Measurements from ENCODE around the gene TFF1. TPM values are rescaled to one million over a fixed set of nuclear protein-coding genes. Genes with fewer than 3 reads are reported as not detected.

The TFF1 gene
- 0.45 TPM for polyA plus RNA-seq (2013, experiment 1 of 2)
- 0.70 TPM for polyA plus RNA-seq (2013, experiment 2 of 2)

GRCh38 chr21:42366292-42367010, at the start of gene TFF1:
TSS of gene TFF1 (minus strand) at chr21:42366535. CDS start at chr21:42366495, 40 bp downstream.
- no peak within 1 kb of the TSS for H3K9ac ChIP-seq (ENCODE audit: low read depth, low read length)
- H3K4me3 ChIP-seq (ENCODE audit: low read length), result no peak within 1 kb of the TSS
- H3K9me3 ChIP-seq (ENCODE audit: insufficient read depth, low read depth, low read length), result no peaks in the 10 kb centered on the region
- H3K36me3 ChIP-seq (ENCODE audit: insufficient read depth, low read length), result no peaks in the 10 kb centered on the region
- no peaks in the 10 kb centered on the region for H3K27me3 ChIP-seq (ENCODE audit: insufficient read depth, low read length)
- H3K27ac ChIP-seq (ENCODE audit: low read depth, low read length), result no peak within 1 kb of the TSS
- no peaks in the 10 kb centered on the region for H3K4me1 ChIP-seq (ENCODE audit: insufficient read depth, low read length)
- 90% methylated on average over 19 of the region's 19 CpGs for WGBS

GRCh38 chr21:42414928-42415769, 48.8 kb upstream of the TFF1 start:
- Histone ChIP-seq H3K9ac (ENCODE audit: low read depth, low read length) (no peak overlapping the region), H3K27ac (ENCODE audit: low read depth, low read length) (no peak overlapping the region)
- 63% methylated on average over 27 of the region's 27 CpGs for WGBS

DNA sequence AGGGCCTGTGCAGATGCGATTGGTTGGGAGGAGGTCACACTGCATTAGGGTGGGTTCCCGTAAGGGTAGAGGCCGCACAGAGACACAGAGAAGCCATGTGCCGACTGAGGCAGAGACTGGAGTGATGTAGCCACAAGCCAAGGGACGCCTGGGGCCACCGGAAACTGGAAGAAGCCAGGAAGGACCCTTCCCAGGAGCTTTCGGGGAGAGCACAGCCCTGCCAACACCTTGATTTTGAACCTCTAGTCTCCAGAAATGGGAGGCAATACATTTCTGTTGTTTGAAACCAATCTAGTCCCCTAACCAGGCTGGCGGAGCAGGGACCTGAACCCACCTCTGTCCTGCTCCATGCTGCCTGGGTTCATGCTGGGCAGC, 48.2 kb upstream of the TFF1 start:
- Histone ChIP-seq H3K36me3 (ENCODE audit: insufficient read depth, low read length) (no peaks in the 10 kb centered on the region), H3K9ac (ENCODE audit: low read depth, low read length) (no peak overlapping the region), H3K9me3 (ENCODE audit: insufficient read depth, low read depth, low read length) (no peaks in the 10 kb centered on the region), H3K27me3 (ENCODE audit: insufficient read depth, low read length) (no peaks in the 10 kb centered on the region; the same call in 1 of the 2 replicates), H3K27ac (ENCODE audit: low read depth, low read length) (no peak overlapping the region), H3K4me1 (ENCODE audit: insufficient read depth, low read length) (peaks cover 2% of the 10 kb centered on the region; the same call in 1 of the 2 replicates), H3K4me3 (ENCODE audit: low read length) (no peak overlapping the region)
- WGBS, result 94% methylated on average over 8 of the region's 8 CpGs

More at GRCh38 chr21:42414928-42415769, 48.8 kb upstream of the TFF1 start:
- no peaks in the 10 kb centered on the region for H3K9me3 ChIP-seq (ENCODE audit: insufficient read depth, low read depth, low read length)
- H3K4me1 ChIP-seq (ENCODE audit: insufficient read depth, low read length), result 0 out of 2 replicates have a peak, but pooled peaks cover 2% of the 10 kb centered on the region
- H3K27me3 ChIP-seq (ENCODE audit: insufficient read depth, low read length), result no peaks in the 10 kb centered on the region; the same call in 1 of the 2 replicates
- H3K36me3 ChIP-seq (ENCODE audit: insufficient read depth, low read length), result no peaks in the 10 kb centered on the region
- H3K4me3 ChIP-seq (ENCODE audit: low read length), result no peak overlapping the region

- Histone ChIP-seq H3K36me3 (ENCODE audit: insufficient read depth, low read length) (no peaks in the 10 kb centered on the region), H3K9me3 (ENCODE audit: insufficient read depth, low read depth, low read length) (no peaks in the 10 kb centered on the region), H3K4me3 (ENCODE audit: low read length) (no peak overlapping the region), H3K27ac (ENCODE audit: low read depth, low read length) (no peak overlapping the region), H3K4me1 (ENCODE audit: insufficient read depth, low read length) (peaks cover 2% of the 10 kb centered on the region; the same call in 1 of the 2 replicates), H3K27me3 (ENCODE audit: insufficient read depth, low read length) (no peaks in the 10 kb centered on the region; the same call in 1 of the 2 replicates), H3K9ac (ENCODE audit: low read depth, low read length) (no peak overlapping the region)
- 91% methylated on average over 8 of the region's 8 CpGs for WGBS
Observed at GRCh38 chr21:42414066-42414465, 47.7 kb upstream of the TFF1 start.

- Histone ChIP-seq H3K9me3 (ENCODE audit: insufficient read depth, low read depth, low read length) (no peaks in the 10 kb centered on the region), H3K9ac (ENCODE audit: low read depth, low read length) (no peak overlapping the region), H3K36me3 (ENCODE audit: insufficient read depth, low read length) (no peaks in the 10 kb centered on the region), H3K4me1 (ENCODE audit: insufficient read depth, low read length) (peaks cover 2% of the 10 kb centered on the region; the same call in 1 of the 2 replicates), H3K27ac (ENCODE audit: low read depth, low read length) (no peak overlapping the region), H3K27me3 (ENCODE audit: insufficient read depth, low read length) (no peaks in the 10 kb centered on the region; the same call in 1 of the 2 replicates), H3K4me3 (ENCODE audit: low read length) (no peak overlapping the region)
- 97% methylated on average over 4 of the region's 4 CpGs for WGBS
Observed at GRCh38 chr21:42413500-42413899, 47.2 kb upstream of the TFF1 start.

DNA sequence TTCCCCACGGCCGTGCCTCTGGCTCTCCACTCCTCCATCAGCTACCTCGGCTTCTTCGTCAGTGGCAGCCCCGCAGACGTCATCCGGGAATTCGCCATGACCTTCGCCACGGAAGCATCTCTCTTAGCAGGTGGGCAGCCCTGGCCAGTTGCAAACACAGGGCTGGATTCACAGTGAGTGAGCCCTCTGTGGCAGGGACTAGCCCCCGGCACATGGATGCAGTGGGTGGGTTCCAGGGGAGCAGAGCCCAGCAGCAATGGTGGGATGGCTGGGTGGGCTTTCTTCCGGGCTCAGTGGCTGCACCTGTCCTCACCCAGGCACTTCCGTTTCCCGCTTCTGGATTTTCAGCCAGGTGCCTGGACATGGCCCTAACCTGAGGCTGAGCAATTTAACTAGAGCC, 46.8 kb upstream of the TFF1 start:
- H3K9ac ChIP-seq (ENCODE audit: low read depth, low read length), result no peak overlapping the region
- H3K27me3 ChIP-seq (ENCODE audit: insufficient read depth, low read length), result no peaks in the 10 kb centered on the region; the same call in 1 of the 2 replicates
- 91% methylated on average over 14 of the region's 14 CpGs for WGBS
- no peaks in the 10 kb centered on the region for H3K9me3 ChIP-seq (ENCODE audit: insufficient read depth, low read depth, low read length)
- no peaks in the 10 kb centered on the region for H3K36me3 ChIP-seq (ENCODE audit: insufficient read depth, low read length)
- H3K4me3 ChIP-seq (ENCODE audit: low read length), result no peak overlapping the region
- no peak overlapping the region for H3K27ac ChIP-seq (ENCODE audit: low read depth, low read length)
- H3K4me1 ChIP-seq (ENCODE audit: insufficient read depth, low read length), result peaks cover 2% of the 10 kb centered on the region; the same call in 1 of the 2 replicates

GRCh38 chr21:42412636-42412933, 46.2 kb upstream of the TFF1 start:
- H3K36me3 ChIP-seq (ENCODE audit: insufficient read depth, low read length), result no peaks in the 10 kb centered on the region
- H3K4me1 ChIP-seq (ENCODE audit: insufficient read depth, low read length), result peaks cover 2% of the 10 kb centered on the region; the same call in 1 of the 2 replicates
- 92% methylated on average over 5 of the region's 5 CpGs for WGBS
- H3K4me3 ChIP-seq (ENCODE audit: low read length), result no peak overlapping the region
- no peaks in the 10 kb centered on the region for H3K27me3 ChIP-seq (ENCODE audit: insufficient read depth, low read length)
- H3K9me3 ChIP-seq (ENCODE audit: insufficient read depth, low read depth, low read length), result no peaks in the 10 kb centered on the region
- H3K27ac ChIP-seq (ENCODE audit: low read depth, low read length), result no peak overlapping the region
- H3K9ac ChIP-seq (ENCODE audit: low read depth, low read length), result no peak overlapping the region

- no peaks in the 10 kb centered on the region for H3K36me3 ChIP-seq (ENCODE audit: insufficient read depth, low read length)
- H3K9me3 ChIP-seq (ENCODE audit: insufficient read depth, low read depth, low read length), result no peaks in the 10 kb centered on the region
- peaks cover 2% of the 10 kb centered on the region; the same call in 1 of the 2 replicates for H3K4me1 ChIP-seq (ENCODE audit: insufficient read depth, low read length)
- H3K27ac ChIP-seq (ENCODE audit: low read depth, low read length), result no peak overlapping the region
- H3K4me3 ChIP-seq (ENCODE audit: low read length), result no peak overlapping the region
- H3K27me3 ChIP-seq (ENCODE audit: insufficient read depth, low read length), result no peaks in the 10 kb centered on the region
- 83% methylated on average over 21 of the region's 21 CpGs for WGBS
- H3K9ac ChIP-seq (ENCODE audit: low read depth, low read length), result no peak overlapping the region
Observed at GRCh38 chr21:42411891-42412635, 45.7 kb upstream of the TFF1 start.

GRCh38 chr21:42411197-42411869, 45.0 kb upstream of the TFF1 start:
- no peak overlapping the region for H3K27ac ChIP-seq (ENCODE audit: low read depth, low read length)
- no peaks in the 10 kb centered on the region for H3K27me3 ChIP-seq (ENCODE audit: insufficient read depth, low read length)
- 70% methylated on average over 6 of the region's 7 CpGs for WGBS
- no peaks in the 10 kb centered on the region for H3K36me3 ChIP-seq (ENCODE audit: insufficient read depth, low read length)
- no peak overlapping the region for H3K9ac ChIP-seq (ENCODE audit: low read depth, low read length)
- no peak overlapping the region for H3K4me3 ChIP-seq (ENCODE audit: low read length)
- H3K4me1 ChIP-seq (ENCODE audit: insufficient read depth, low read length), result peaks cover 2% of the 10 kb centered on the region; the same call in 1 of the 2 replicates
- no peaks in the 10 kb centered on the region for H3K9me3 ChIP-seq (ENCODE audit: insufficient read depth, low read depth, low read length)

GRCh38 chr21:42409366-42409765, 43.0 kb upstream of the TFF1 start:
- 89% methylated on average over 7 of the region's 7 CpGs for WGBS
- Histone ChIP-seq H3K9ac (ENCODE audit: low read depth, low read length) (no peak overlapping the region), H3K4me3 (ENCODE audit: low read length) (no peak overlapping the region), H3K27ac (ENCODE audit: low read depth, low read length) (no peak overlapping the region), H3K27me3 (ENCODE audit: insufficient read depth, low read length) (no peaks in the 10 kb centered on the region), H3K9me3 (ENCODE audit: insufficient read depth, low read depth, low read length) (no peaks in the 10 kb centered on the region), H3K36me3 (ENCODE audit: insufficient read depth, low read length) (no peaks in the 10 kb centered on the region), H3K4me1 (ENCODE audit: insufficient read depth, low read length) (no peaks in the 10 kb centered on the region; the same call in 1 of the 2 replicates)
